GM12801 (cell line): Measurements from ENCODE around the gene FAM149A.

Experiments used
- TF ChIP-seq, protein P1 (sequence below): IDR thresholded peaks from one replicate; pipeline ENCODE4 v1.5.1; 2011; ENCODE audit warnings: control low read depth; ENCODE audit not compliant: insufficient read length; ENCODE audit errors: extremely low read depth

FAM149A gene

DNA sequence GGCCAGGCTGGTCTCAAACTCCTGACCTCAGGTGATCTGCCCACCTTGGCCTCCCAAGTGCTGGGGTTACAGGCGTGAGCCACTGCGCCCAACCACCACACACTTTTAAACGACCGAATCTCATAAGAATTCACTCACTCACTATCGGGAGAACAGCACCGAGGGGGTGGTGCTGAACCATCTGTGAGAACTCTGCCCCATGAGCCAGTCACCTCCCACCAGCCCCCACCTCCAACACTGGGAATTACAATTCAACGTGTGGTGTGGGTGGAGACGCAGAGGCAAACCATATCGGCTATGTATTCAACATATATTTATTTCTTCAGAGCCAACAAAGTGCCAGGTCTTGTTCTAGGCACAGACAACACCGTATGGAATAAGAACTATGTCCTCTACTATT lies 32.0 kb upstream of the FAM149A start:
- TF ChIP-seq, protein P1, sequence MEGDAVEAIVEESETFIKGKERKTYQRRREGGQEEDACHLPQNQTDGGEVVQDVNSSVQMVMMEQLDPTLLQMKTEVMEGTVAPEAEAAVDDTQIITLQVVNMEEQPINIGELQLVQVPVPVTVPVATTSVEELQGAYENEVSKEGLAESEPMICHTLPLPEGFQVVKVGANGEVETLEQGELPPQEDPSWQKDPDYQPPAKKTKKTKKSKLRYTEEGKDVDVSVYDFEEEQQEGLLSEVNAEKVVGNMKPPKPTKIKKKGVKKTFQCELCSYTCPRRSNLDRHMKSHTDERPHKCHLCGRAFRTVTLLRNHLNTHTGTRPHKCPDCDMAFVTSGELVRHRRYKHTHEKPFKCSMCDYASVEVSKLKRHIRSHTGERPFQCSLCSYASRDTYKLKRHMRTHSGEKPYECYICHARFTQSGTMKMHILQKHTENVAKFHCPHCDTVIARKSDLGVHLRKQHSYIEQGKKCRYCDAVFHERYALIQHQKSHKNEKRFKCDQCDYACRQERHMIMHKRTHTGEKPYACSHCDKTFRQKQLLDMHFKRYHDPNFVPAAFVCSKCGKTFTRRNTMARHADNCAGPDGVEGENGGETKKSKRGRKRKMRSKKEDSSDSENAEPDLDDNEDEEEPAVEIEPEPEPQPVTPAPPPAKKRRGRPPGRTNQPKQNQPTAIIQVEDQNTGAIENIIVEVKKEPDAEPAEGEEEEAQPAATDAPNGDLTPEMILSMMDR: no peak

GRCh38 chr4:186074189-186074588 lies 30.3 kb upstream of the FAM149A start:
- TF ChIP-seq, protein P1: no peak

- TF ChIP-seq, protein P1: no peak
These were observed 25.4 kb upstream of the FAM149A start for GRCh38 chr4:186078981-186079638.

GRCh38 chr4:186079694-186080093 lies 24.8 kb upstream of the FAM149A start:
- TF ChIP-seq, protein P1: no peak

DNA sequence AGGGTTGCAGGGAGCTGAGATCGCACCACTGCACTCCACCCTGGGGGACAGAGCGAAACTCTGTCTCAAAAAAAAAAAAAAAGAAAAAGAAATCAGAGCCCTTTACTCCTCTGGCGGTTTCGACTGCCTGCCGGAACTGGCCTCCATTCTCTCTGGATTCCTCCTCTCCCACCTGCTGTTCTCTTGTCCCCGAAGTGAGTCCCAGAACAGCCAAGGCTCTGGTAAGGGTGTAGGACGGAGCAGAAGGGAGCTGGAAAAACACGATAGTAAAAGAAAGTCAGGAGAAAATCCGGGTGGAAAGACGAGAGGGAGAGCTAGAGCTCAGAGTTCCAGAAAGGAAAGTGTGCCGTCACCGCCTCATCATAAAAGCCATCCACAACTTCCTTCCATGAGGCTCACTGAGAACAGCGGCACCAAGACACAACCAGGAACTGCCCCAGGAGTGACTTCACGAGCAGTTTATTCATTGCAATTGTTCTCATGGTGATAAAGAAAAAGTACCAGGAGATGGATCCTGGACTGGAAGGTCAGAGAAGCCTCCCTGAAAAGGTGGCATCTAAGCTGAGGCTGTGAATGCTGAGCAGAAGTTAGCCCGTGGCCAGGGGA lies 23.2 kb upstream of the FAM149A start:
- TF ChIP-seq, protein P1: no peak

GRCh38 chr4:186082221-186082620 lies 22.3 kb upstream of the FAM149A start:
- TF ChIP-seq, protein P1: no peak

DNA sequence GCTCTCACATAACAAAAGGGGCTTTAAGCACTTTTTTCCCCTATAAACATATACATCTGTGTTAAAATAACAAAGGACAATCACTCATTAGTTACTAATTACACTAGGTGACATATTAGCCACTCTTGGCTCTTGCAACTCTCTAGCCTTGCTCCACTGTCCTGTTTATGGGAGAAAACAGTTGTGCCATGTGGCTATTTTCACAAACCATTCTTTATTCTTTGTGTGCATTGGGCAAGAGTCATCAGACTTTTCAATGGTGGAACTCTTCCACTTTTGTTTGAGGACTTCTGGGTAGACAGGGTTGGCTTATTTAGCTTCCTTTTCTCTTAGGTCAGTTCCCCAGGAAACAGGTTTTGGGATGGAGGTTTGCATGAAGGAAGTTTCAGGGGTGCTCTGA lies 16.0 kb upstream of the FAM149A start:
- TF ChIP-seq, protein P1: no peak
